Vagina (tissue), 2 donors: ENCODE data around the gene RPL14. TPM values are rescaled to one million over a fixed set of nuclear protein-coding genes. Genes with fewer than 3 reads are reported as not detected.
A peak's percentile ranks its signal among the peaks of the same experiment; 100 is the strongest.

Experiments
- DNase-seq, 2 donors: peaks; one replicate each; pipeline ENCODE4 v3.0.0-alpha.2; 2017; ENCODE audit errors: extremely low spot score in 2 of 2
- H3K27ac ChIP-seq: fragments of 200-600 bp; sonication (generic); one replicate; pipeline ENCODE4 v1.5.1; 2019
- H3K27me3 ChIP-seq: fragments of 200-600 bp; sonication (generic); one replicate; pipeline ENCODE4 v1.5.1; 2019
- H3K36me3 ChIP-seq, 2 donors: fragments of 200-600 bp; sonication (generic); one replicate each; pipeline ENCODE4 v1.5.1; 2017 to 2019
- H3K4me1 ChIP-seq: fragments of 200-600 bp; sonication (generic); one replicate; pipeline ENCODE4 v1.5.1; 2019
- H3K4me3 ChIP-seq, 2 donors: fragments of 200-600 bp; sonication (generic); 1 replicate in 1 of 2; 2 replicates in 1 of 2; pipeline ENCODE4 v1.5.1; 2016 to 2019
- H3K9me3 ChIP-seq: fragments of 200-600 bp; sonication (generic); one replicate; pipeline ENCODE4 v1.5.1; 2019
- POLR2A ChIP-seq, 2 donors: fragments of 450-650 bp; IDR thresholded peaks; one replicate each; pipeline ENCODE4 v1.6.1; 2017; ENCODE audit warnings: antibody characterized with exemption in 2 of 2, mild to moderate bottlenecking in 2 of 2, moderate library complexity in 2 of 2
- POLR2AphosphoS5 ChIP-seq, 2 donors: sonication (generic); formaldehyde crosslinking; IDR thresholded peaks; one replicate each; pipeline ENCODE4 v1.9.0; 2017; ENCODE audit warnings: antibody characterized with exemption in 2 of 2, mild to moderate bottlenecking in 2 of 2, low read depth in 1 of 2; ENCODE audit not compliant: insufficient read depth in 1 of 2
- intact Hi-C: fragments of 100-400 bp; cut with DNase I; formaldehyde crosslinking; loops from one replicate; pipeline ENCODE4 v1.15.1; 2023
- total RNA-seq: library from RNA; depleted of rRNA; stranded (reverse); fragments of >200 nt; gene quantifications from one replicate; pipeline ENCODE4 v1.2.3, GENCODE V29; 2016
- TF ChIP-seq, protein P1 (sequence below), 3 experiments: fragments of 450-650 bp in 2 of 3; fragments of 200-600 bp in 1 of 3; sonication (generic) in 1 of 3; IDR thresholded peaks; one replicate each; pipeline ENCODE4 v1.5.1; 2017 to 2019; ENCODE audit warnings: antibody characterized with exemption in 3 of 3, mild to moderate bottlenecking in 2 of 3, moderate library complexity in 2 of 3

The RPL14 gene
- 500 TPM for total RNA-seq

DNA sequence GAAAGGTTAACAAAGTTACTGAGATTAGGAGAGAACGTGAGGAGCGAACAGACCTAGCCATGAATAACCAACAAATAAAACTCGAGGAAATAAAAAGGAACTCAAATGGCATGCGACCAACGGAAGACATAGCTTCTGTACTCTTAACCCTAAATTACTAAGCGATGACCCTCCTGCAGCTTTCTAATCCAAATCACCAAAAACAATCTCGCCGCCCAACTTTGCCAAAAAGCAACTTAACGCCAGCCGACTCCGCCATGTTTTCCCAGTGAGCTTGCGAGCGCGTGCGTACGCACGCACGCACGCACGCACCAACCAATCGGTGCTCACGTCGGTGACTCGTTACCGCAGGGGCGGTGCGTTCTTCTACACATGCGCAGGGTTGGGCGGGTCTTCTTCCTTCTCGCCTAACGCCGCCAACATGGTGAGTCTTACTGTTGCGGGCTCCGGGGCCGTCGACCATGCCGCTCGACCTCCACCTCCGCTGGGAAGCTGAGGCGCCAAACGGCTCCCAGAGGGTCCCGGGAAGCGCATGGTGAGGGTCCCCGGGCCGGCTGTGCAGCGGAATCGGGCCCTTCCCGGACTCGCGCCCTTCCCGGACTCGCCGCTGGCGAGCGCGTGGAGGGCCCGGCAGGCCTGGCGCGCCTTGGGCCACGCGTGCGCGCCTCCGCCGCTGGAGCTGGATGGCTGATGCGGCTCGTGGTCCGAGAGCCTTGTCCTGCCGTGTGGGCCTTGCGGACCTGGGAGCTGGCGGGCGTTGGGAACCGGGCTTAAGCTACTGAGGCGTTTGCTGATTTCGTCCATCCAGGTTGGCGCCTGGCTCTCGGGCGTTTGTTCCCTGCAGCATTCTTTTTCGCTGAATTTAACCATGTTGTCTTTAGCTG is at the start of gene RPL14:
TSS of gene RPL14 (plus strand) at position 400 of the 884 bp plus-strand sequence. CDS start at position 533, 133 bp downstream.
- no peaks in the 10 kb centered on the region for H3K9me3 ChIP-seq
- H3K4me3 ChIP-seq: peak within 1 kb of the TSS; percentile 82 to 96
- peak within 1 kb of the TSS; percentile 81 for H3K27ac ChIP-seq
- H3K27me3 ChIP-seq: no peaks in the 10 kb centered on the region
- TF ChIP-seq POLR2A (IDR thresholded peaks at IDR 0.05): peak; percentile 54 to 75
- TF ChIP-seq, protein P1, sequence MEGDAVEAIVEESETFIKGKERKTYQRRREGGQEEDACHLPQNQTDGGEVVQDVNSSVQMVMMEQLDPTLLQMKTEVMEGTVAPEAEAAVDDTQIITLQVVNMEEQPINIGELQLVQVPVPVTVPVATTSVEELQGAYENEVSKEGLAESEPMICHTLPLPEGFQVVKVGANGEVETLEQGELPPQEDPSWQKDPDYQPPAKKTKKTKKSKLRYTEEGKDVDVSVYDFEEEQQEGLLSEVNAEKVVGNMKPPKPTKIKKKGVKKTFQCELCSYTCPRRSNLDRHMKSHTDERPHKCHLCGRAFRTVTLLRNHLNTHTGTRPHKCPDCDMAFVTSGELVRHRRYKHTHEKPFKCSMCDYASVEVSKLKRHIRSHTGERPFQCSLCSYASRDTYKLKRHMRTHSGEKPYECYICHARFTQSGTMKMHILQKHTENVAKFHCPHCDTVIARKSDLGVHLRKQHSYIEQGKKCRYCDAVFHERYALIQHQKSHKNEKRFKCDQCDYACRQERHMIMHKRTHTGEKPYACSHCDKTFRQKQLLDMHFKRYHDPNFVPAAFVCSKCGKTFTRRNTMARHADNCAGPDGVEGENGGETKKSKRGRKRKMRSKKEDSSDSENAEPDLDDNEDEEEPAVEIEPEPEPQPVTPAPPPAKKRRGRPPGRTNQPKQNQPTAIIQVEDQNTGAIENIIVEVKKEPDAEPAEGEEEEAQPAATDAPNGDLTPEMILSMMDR (IDR thresholded peaks at IDR 0.05): peak in 1 of 3 experiments; percentile 3
- TF ChIP-seq POLR2AphosphoS5 (IDR thresholded peaks at IDR 0.05; ENCODE audit: insufficient read depth in 1 of 2, low read depth in 1 of 2): peak; percentile 98
- H3K36me3 ChIP-seq: peaks cover 0 to 35% of the 10 kb centered on the region in 2 donors
- H3K4me1 ChIP-seq: peaks cover 44% of the 10 kb centered on the region
- intact Hi-C loops: loop anchor here (10.0 kb wide), 1 partner anchor 48 kb away; the partner anchor contains the start of gene ZNF620
- DNase-seq: peak; percentile 98

DNA sequence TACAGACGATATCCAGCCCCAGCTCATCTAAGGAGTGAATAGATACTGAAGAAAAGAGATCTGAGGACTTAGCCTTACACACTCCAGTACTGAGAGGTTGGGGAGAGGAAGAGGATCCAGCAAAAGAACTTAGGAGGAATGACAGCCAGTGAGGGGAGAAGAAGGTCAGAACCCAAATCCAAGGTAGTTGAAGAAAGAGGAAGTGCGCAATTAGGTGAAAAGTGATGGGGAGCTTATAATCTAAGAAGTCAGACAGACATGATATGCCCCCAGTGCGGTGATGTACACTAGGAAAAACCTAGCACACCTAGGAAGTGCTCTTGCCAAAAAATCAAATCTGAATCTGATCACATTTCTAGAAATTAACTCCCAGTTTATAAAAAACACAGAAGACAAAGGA is 49.5 kb upstream of the RPL14 start:
- no peaks in the 10 kb centered on the region for H3K9me3 ChIP-seq
- no peak overlapping the region for H3K27ac ChIP-seq
- no peaks in the 10 kb centered on the region for H3K36me3 ChIP-seq
- intact Hi-C loops: no loop called here
- H3K4me3 ChIP-seq: no peak overlapping the region
- DNase-seq: no peak
- no peak for TF ChIP-seq POLR2AphosphoS5 (IDR thresholded peaks at IDR 0.05; ENCODE audit: insufficient read depth in 1 of 2, low read depth in 1 of 2)
- no peak for TF ChIP-seq POLR2A (IDR thresholded peaks at IDR 0.05)
- TF ChIP-seq, protein P1 (IDR thresholded peaks at IDR 0.05): no peak
- H3K4me1 ChIP-seq: no peaks in the 10 kb centered on the region
- no peaks in the 10 kb centered on the region for H3K27me3 ChIP-seq

DNA sequence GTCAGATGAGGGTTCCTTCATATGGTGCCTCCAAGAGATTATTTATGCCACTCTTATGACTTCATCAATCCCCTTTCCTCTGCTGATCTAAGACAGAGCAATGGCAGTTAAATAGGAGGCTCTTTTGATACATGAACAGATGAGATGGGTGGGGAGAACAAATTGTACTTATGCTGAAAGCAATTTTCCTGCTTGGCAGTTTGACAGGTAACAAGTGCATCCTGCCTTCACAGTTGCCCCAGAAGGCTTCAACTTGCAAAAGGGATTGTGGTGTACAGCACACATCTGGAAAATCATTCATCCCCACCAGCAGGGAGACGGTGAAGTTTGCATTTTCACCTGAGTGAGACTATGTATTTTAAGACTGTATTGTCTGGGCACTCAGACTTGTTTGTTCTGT is 42.9 kb upstream of the RPL14 start:
- Histone ChIP-seq H3K4me1 (no peaks in the 10 kb centered on the region), H3K27ac (no peak overlapping the region), H3K4me3 (no peak overlapping the region), H3K36me3 (no peaks in the 10 kb centered on the region), H3K9me3 (no peaks in the 10 kb centered on the region), H3K27me3 (no peaks in the 10 kb centered on the region)
- intact Hi-C loops: no loop called here
- TF ChIP-seq, protein P1 (IDR thresholded peaks at IDR 0.05): no peak
- TF ChIP-seq POLR2A (IDR thresholded peaks at IDR 0.05) (no peak), POLR2AphosphoS5 (IDR thresholded peaks at IDR 0.05; ENCODE audit: insufficient read depth in 1 of 2, low read depth in 1 of 2) (no peak)
- DNase-seq: no peak

DNA sequence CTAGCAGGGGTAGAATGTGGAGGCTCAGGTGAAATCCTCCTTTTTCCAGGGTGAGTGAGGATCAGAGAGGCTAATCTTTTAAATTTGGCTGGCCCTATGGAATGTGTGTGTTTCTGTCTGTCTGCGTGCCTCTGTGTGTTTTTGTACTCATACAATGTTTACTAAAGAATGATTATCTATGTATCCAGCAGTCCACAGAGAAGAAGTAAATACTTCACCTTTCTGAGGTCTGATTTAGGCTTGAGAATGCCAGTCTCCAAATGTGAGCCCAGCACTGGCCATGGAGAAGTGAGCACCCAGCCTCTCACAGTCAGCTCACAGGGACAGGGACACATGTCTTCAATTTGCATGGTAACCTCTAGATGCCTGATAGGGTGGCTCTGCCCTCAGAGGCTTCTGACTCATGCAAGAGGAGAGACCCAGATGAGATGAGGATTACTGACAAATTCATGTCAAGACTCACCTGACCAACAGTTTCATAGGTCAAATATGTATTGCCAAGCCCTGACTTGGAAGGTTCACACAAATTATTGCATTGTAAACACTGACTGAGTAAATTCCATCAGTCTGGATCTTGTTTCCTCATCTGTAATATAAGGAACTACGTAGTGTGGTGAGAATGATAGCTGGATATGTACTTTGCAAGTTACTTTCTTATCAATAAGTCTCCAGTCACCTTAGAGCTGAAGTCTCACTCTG is 39.1 kb upstream of the RPL14 start:
- H3K36me3 ChIP-seq: no peaks in the 10 kb centered on the region
- TF ChIP-seq, protein P1 (IDR thresholded peaks at IDR 0.05): no peak
- TF ChIP-seq POLR2AphosphoS5 (IDR thresholded peaks at IDR 0.05; ENCODE audit: insufficient read depth in 1 of 2, low read depth in 1 of 2): peak in 1 of 2 donors; percentile 45
- no peak for DNase-seq
- H3K27me3 ChIP-seq: no peaks in the 10 kb centered on the region
- H3K4me1 ChIP-seq: no peaks in the 10 kb centered on the region
- no peak overlapping the region for H3K4me3 ChIP-seq
- no peak overlapping the region for H3K27ac ChIP-seq
- intact Hi-C loops: no loop called here
- no peaks in the 10 kb centered on the region for H3K9me3 ChIP-seq
